ENCODE measurements around the gene RCOR2.

DNA sequence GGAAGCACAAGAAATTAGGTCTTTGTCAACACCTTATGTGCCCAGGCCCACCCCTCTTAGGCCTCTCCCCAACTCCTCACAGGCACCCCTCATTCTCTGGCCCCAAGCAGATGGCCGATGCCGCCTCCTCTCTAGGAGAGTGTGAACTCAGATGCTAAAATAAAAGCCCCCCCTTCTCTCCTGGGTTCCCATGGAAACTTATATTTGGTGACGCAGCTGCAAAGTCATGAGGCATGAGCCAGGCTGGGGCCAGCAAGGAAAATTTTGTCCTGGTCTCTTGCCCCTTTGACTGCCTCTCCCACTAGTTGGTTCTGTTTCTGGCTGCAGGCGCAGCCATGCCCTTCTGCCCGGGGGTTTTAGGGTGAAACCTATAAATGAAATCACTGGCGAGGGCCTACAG, 11.8 kb downstream of the RCOR2 start:
- TF ChIP-seq, protein P1, sequence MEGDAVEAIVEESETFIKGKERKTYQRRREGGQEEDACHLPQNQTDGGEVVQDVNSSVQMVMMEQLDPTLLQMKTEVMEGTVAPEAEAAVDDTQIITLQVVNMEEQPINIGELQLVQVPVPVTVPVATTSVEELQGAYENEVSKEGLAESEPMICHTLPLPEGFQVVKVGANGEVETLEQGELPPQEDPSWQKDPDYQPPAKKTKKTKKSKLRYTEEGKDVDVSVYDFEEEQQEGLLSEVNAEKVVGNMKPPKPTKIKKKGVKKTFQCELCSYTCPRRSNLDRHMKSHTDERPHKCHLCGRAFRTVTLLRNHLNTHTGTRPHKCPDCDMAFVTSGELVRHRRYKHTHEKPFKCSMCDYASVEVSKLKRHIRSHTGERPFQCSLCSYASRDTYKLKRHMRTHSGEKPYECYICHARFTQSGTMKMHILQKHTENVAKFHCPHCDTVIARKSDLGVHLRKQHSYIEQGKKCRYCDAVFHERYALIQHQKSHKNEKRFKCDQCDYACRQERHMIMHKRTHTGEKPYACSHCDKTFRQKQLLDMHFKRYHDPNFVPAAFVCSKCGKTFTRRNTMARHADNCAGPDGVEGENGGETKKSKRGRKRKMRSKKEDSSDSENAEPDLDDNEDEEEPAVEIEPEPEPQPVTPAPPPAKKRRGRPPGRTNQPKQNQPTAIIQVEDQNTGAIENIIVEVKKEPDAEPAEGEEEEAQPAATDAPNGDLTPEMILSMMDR (IDR thresholded peaks at IDR 0.05) = no peak
- TF ChIP-seq POLR2A (IDR thresholded peaks at IDR 0.05) = no peak

All from adrenal gland (tissue), 5 donors.